ENCODE data around the gene GNG7. TPM values are rescaled to one million over a fixed set of nuclear protein-coding genes. Genes with fewer than 3 reads are reported as not detected.

GNG7 gene
- total RNA-seq: 10 to 100 TPM in 1 of 2 donors, 1 to 10 TPM in 1; 8.7 to 22.9 TPM

- intact Hi-C loops (cut with DNase I): loop anchor here (5.0 kb wide), 1 partner anchor 50 kb away; no protein-coding TSS in a partner anchor
- 2% methylated on average over 51 of the region's 77 CpGs for WGBS
Measured at GRCh38 chr19:2702170-2703076, at the start of gene GNG7. GNG7 (minus strand) TSS chr19:2702694; CDS start chr19:2520688, 182,006 bp downstream.

GRCh38 chr19:2751438-2751830 is 48.9 kb upstream of the GNG7 start:
- Histone ChIP-seq H3K9me3 (no peaks in the 10 kb centered on the region), H3K4me1 (replicated peaks) (no peaks in the 10 kb centered on the region), H3K4me3 (no peak overlapping the region), H3K27me3 (replicated peaks; ENCODE audit: insufficient read depth) (no peaks in the 10 kb centered on the region), H3K27ac (no peak overlapping the region), H3K36me3 (no peaks in the 10 kb centered on the region)
- no peak for DNase-seq (ENCODE audit: low spot score)
- 89% methylated on average over 21 of the region's 21 CpGs for WGBS
- TF ChIP-seq POLR2AphosphoS5 (IDR thresholded peaks at IDR 0.05): no peak
- no peak for TF ChIP-seq POLR2A (IDR thresholded peaks at IDR 0.05)
- intact Hi-C loops (cut with DNase I): no loop called here

More at GRCh38 chr19:2702170-2703076, at the start of gene GNG7:
- peak; percentile 93 for DNase-seq (ENCODE audit: low spot score)
- peak; percentile 60 for TF ChIP-seq POLR2A (IDR thresholded peaks at IDR 0.05)
- TF ChIP-seq POLR2AphosphoS5 (IDR thresholded peaks at IDR 0.05): no peak
- Histone ChIP-seq H3K27ac (peak within 1 kb of the TSS; percentile 40 to 50), H3K4me1 (replicated peaks) (peaks cover 6% of the 10 kb centered on the region), H3K9me3 (no peaks in the 10 kb centered on the region), H3K4me3 (peak within 1 kb of the TSS; percentile 53 to 73), H3K36me3 (no peaks in the 10 kb centered on the region), H3K27me3 (replicated peaks; ENCODE audit: insufficient read depth) (no peaks in the 10 kb centered on the region)

- no peaks in the 10 kb centered on the region for H3K36me3 ChIP-seq
- no peaks in the 10 kb centered on the region for H3K9me3 ChIP-seq
- no peak for DNase-seq (ENCODE audit: low spot score)
- H3K4me1 ChIP-seq (replicated peaks): no peaks in the 10 kb centered on the region
- TF ChIP-seq POLR2A (IDR thresholded peaks at IDR 0.05) (no peak), POLR2AphosphoS5 (IDR thresholded peaks at IDR 0.05) (no peak), CTCF (IDR thresholded peaks at IDR 0.05) (no peak)
- no peaks in the 10 kb centered on the region for H3K27me3 ChIP-seq (replicated peaks; ENCODE audit: insufficient read depth)
- H3K4me3 ChIP-seq: no peak overlapping the region
- intact Hi-C loops (cut with DNase I): no loop called here
- H3K27ac ChIP-seq: no peak overlapping the region
- 84% methylated on average over 17 of the region's 17 CpGs for WGBS
Measured at GRCh38 chr19:2750808-2751437, 48.4 kb upstream of the GNG7 start.

GRCh38 chr19:2747349-2747748 is 44.9 kb upstream of the GNG7 start:
- intact Hi-C loops (cut with DNase I): loop anchor here (10.0 kb wide), 1 partner anchor 273 kb away; the partner anchor contains the start of gene GADD45B
- Histone ChIP-seq H3K4me1 (replicated peaks) (no peaks in the 10 kb centered on the region), H3K27ac (no peak overlapping the region), H3K4me3 (no peak overlapping the region), H3K36me3 (no peaks in the 10 kb centered on the region), H3K27me3 (replicated peaks; ENCODE audit: insufficient read depth) (no peaks in the 10 kb centered on the region), H3K9me3 (no peaks in the 10 kb centered on the region)
- no peak for TF ChIP-seq POLR2AphosphoS5 (IDR thresholded peaks at IDR 0.05)
- no peak for TF ChIP-seq CTCF (IDR thresholded peaks at IDR 0.05)
- no peak for TF ChIP-seq POLR2A (IDR thresholded peaks at IDR 0.05)
- no peak for DNase-seq (ENCODE audit: low spot score)
- WGBS: 81% methylated on average over 7 of the region's 7 CpGs

- peaks cover 2% of the 10 kb centered on the region for H3K4me1 ChIP-seq (replicated peaks)
- H3K4me3 ChIP-seq: no peak overlapping the region
- intact Hi-C loops (cut with DNase I): loop anchor here (10.0 kb wide), 1 partner anchor 269 kb away; the partner anchor contains the start of gene GADD45B
- TF ChIP-seq POLR2A (IDR thresholded peaks at IDR 0.05) (no peak), CTCF (IDR thresholded peaks at IDR 0.05) (no peak), POLR2AphosphoS5 (IDR thresholded peaks at IDR 0.05) (no peak)
- H3K9me3 ChIP-seq: no peaks in the 10 kb centered on the region
- no peak overlapping the region for H3K27ac ChIP-seq
- no peaks in the 10 kb centered on the region for H3K27me3 ChIP-seq (replicated peaks; ENCODE audit: insufficient read depth)
- H3K36me3 ChIP-seq: no peaks in the 10 kb centered on the region
- no peak for DNase-seq (ENCODE audit: low spot score)
- WGBS: 43% methylated on average over 4 of the region's 4 CpGs
Measured at GRCh38 chr19:2744113-2744512, 41.6 kb upstream of the GNG7 start.
